ENCODE data around the gene TRIM63. TPM values are rescaled to one million over a fixed set of nuclear protein-coding genes. Genes with fewer than 3 reads are reported as not detected.

TRIM63 gene
- total and polyA plus RNA-seq, 9 of the 15 experiments (the other 6 are each of a cell fraction or from before 2014, with no cell fraction given), result 0.08 to 0.57 (median 0.36) TPM

DNA sequence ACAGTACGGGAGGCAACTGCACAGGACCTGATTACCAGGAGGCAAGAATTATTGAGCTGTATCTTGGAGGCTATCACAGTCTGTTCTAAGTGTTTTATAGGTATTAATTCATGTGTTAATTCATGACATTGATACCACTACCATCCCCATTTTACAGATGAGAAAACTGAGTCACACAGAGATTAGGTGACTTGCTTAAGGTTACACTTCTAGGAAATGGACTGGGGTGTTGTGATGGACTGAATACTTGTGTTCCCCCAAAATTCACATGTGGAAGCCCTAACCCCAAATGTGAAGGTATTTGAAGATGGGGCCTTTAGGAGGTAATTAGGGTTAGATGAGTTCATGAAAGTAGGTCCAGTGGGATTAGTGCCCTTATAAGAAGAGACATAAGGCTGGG is 10.1 kb upstream of the TRIM63 start (continued):
- no peak for TF ChIP-seq ZNF197 (CRISPR knock-in tag; IDR thresholded peaks at IDR 0.05; ENCODE audit: low read depth)
- TF ChIP-seq, protein P1, sequence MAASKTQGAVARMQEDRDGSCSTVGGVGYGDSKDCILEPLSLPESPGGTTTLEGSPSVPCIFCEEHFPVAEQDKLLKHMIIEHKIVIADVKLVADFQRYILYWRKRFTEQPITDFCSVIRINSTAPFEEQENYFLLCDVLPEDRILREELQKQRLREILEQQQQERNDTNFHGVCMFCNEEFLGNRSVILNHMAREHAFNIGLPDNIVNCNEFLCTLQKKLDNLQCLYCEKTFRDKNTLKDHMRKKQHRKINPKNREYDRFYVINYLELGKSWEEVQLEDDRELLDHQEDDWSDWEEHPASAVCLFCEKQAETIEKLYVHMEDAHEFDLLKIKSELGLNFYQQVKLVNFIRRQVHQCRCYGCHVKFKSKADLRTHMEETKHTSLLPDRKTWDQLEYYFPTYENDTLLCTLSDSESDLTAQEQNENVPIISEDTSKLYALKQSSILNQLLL (CRISPR knock-in tag; IDR thresholded peaks at IDR 0.05; ENCODE audit: borderline replicate concordance), result no peak
- TF ChIP-seq MAFK (IDR thresholded peaks at IDR 0.05; ENCODE audit: low read length), result no peak
- peak; percentile 96 for TF ChIP-seq CBX1 (IDR thresholded peaks at IDR 0.05; ENCODE audit: low read depth)
- TF ChIP-seq ZNF57 (CRISPR knock-in tag; IDR thresholded peaks at IDR 0.05), result no peak
- TF ChIP-seq, protein P2, sequence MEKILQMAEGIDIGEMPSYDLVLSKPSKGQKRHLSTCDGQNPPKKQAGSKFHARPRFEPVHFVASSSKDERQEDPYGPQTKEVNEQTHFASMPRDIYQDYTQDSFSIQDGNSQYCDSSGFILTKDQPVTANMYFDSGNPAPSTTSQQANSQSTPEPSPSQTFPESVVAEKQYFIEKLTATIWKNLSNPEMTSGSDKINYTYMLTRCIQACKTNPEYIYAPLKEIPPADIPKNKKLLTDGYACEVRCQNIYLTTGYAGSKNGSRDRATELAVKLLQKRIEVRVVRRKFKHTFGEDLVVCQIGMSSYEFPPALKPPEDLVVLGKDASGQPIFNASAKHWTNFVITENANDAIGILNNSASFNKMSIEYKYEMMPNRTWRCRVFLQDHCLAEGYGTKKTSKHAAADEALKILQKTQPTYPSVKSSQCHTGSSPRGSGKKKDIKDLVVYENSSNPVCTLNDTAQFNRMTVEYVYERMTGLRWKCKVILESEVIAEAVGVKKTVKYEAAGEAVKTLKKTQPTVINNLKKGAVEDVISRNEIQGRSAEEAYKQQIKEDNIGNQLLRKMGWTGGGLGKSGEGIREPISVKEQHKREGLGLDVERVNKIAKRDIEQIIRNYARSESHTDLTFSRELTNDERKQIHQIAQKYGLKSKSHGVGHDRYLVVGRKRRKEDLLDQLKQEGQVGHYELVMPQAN (IDR thresholded peaks at IDR 0.05; ENCODE audit: borderline replicate concordance), result 0 out of 2 replicates have a peak, but pooled peaks have one; percentile 39
- no peak for TF ChIP-seq SMARCA4 (IDR thresholded peaks at IDR 0.05)
- no peak for TF ChIP-seq ZNF143 (CRISPR knock-in tag; IDR thresholded peaks at IDR 0.05)
- TF ChIP-seq XRCC4 (IDR thresholded peaks at IDR 0.05; ENCODE audit: extremely low read depth, insufficient read depth, insufficient read length), result no peak
- TF ChIP-seq EP400 (IDR thresholded peaks at IDR 0.05), result no peak
- TF ChIP-seq, protein P3, sequence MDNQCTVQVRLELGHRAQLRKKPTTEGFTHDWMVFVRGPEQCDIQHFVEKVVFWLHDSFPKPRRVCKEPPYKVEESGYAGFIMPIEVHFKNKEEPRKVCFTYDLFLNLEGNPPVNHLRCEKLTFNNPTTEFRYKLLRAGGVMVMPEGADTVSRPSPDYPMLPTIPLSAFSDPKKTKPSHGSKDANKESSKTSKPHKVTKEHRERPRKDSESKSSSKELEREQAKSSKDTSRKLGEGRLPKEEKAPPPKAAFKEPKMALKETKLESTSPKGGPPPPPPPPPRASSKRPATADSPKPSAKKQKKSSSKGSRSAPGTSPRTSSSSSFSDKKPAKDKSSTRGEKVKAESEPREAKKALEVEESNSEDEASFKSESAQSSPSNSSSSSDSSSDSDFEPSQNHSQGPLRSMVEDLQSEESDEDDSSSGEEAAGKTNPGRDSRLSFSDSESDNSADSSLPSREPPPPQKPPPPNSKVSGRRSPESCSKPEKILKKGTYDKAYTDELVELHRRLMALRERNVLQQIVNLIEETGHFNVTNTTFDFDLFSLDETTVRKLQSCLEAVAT (IDR thresholded peaks at IDR 0.05), result no peak
- TF ChIP-seq TBL1XR1 (IDR thresholded peaks at IDR 0.05; ENCODE audit: low read length in 2 of 2), result no peak
- TF ChIP-seq NUFIP1 (IDR thresholded peaks at IDR 0.05; ENCODE audit: partially characterized antibody), result no peak
- no peak for TF ChIP-seq FOXA3 (CRISPR knock-in tag; conservative IDR thresholded peaks at IDR 0.05 in 1 of 2, IDR thresholded peaks at IDR 0.05 in 1 of 2)
- no peak for TF ChIP-seq JUNB (CRISPR knock-in tag; conservative IDR thresholded peaks at IDR 0.05)
- TF ChIP-seq ZNF140 (CRISPR knock-in tag; IDR thresholded peaks at IDR 0.05), result no peak
- TF ChIP-seq, protein P4, sequence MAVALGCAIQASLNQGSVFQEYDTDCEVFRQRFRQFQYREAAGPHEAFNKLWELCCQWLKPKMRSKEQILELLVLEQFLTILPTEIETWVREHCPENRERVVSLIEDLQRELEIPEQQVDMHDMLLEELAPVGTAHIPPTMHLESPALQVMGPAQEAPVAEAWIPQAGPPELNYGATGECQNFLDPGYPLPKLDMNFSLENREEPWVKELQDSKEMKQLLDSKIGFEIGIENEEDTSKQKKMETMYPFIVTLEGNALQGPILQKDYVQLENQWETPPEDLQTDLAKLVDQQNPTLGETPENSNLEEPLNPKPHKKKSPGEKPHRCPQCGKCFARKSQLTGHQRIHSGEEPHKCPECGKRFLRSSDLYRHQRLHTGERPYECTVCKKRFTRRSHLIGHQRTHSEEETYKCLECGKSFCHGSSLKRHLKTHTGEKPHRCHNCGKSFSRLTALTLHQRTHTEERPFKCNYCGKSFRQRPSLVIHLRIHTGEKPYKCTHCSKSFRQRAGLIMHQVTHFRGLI (CRISPR knock-in tag; IDR thresholded peaks at IDR 0.05), result no peak
- no peak for TF ChIP-seq RUNX1 (IDR thresholded peaks at IDR 0.05; ENCODE audit: low read depth)
- no peak for TF ChIP-seq ZNF76 (CRISPR knock-in tag; IDR thresholded peaks at IDR 0.05; ENCODE audit: borderline replicate concordance)
- no peak for TF ChIP-seq XRCC3 (IDR thresholded peaks at IDR 0.05)
- TF ChIP-seq, protein P5, sequence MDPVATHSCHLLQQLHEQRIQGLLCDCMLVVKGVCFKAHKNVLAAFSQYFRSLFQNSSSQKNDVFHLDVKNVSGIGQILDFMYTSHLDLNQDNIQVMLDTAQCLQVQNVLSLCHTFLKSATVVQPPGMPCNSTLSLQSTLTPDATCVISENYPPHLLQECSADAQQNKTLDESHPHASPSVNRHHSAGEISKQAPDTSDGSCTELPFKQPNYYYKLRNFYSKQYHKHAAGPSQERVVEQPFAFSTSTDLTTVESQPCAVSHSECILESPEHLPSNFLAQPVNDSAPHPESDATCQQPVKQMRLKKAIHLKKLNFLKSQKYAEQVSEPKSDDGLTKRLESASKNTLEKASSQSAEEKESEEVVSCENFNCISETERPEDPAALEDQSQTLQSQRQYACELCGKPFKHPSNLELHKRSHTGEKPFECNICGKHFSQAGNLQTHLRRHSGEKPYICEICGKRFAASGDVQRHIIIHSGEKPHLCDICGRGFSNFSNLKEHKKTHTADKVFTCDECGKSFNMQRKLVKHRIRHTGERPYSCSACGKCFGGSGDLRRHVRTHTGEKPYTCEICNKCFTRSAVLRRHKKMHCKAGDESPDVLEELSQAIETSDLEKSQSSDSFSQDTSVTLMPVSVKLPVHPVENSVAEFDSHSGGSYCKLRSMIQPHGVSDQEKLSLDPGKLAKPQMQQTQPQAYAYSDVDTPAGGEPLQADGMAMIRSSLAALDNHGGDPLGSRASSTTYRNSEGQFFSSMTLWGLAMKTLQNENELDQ (CRISPR knock-in tag; IDR thresholded peaks at IDR 0.05; ENCODE audit: borderline replicate concordance), result no peak
- no peak for TF ChIP-seq FUS (optimal IDR thresholded peaks at IDR 0.05; ENCODE audit: low read depth, low read length)
